ENCODE measurements around the gene ZIC5. TPM values are rescaled to one million over a fixed set of nuclear protein-coding genes. Genes with fewer than 3 reads are reported as not detected.

Gene ZIC5
- total and polyA plus RNA-seq, 2 of the 13 experiments (the other 11 are each of a cell fraction or from before 2014, with no cell fraction given): 0.02 to 0.07 TPM

GRCh38 chr13:99980824-99981734, 9.5 kb upstream of the ZIC5 start (continued):
- TF ChIP-seq CHCHD3 (CRISPR knock-in tag; IDR thresholded peaks at IDR 0.05) (no peak), KLF15 (CRISPR knock-in tag; IDR thresholded peaks at IDR 0.05; ENCODE audit: borderline replicate concordance) (no peak), ONECUT2 (CRISPR knock-in tag; IDR thresholded peaks at IDR 0.05) (no peak), NFE2 (CRISPR knock-in tag; IDR thresholded peaks at IDR 0.05) (no peak), TFDP1 (CRISPR knock-in tag; IDR thresholded peaks at IDR 0.05; ENCODE audit: borderline replicate concordance) (0 out of 2 replicates have a peak, but pooled peaks have one; percentile 6), ZNF550 (CRISPR knock-in tag; IDR thresholded peaks at IDR 0.05; ENCODE audit: borderline replicate concordance) (no peak), CENPT (CRISPR knock-in tag; IDR thresholded peaks at IDR 0.05; ENCODE audit: low read depth) (no peak), PRMT3 (CRISPR knock-in tag; IDR thresholded peaks at IDR 0.05; ENCODE audit: borderline replicate concordance, low read depth) (no peak), TOE1 (CRISPR knock-in tag; IDR thresholded peaks at IDR 0.05) (no peak), ZNF687 (CRISPR knock-in tag; IDR thresholded peaks at IDR 0.05) (no peak), BORCS8-MEF2B (CRISPR knock-in tag; IDR thresholded peaks at IDR 0.05) (no peak), MAFK (conservative IDR thresholded peaks at IDR 0.05 in 1 of 2, IDR thresholded peaks at IDR 0.05 in 1 of 2; ENCODE audit: low read length in 2 of 2) (no peak), POLR2AphosphoS5 (IDR thresholded peaks at IDR 0.05; ENCODE audit: low read depth, low read length) (no peak), HMG20A (CRISPR knock-in tag; IDR thresholded peaks at IDR 0.05; ENCODE audit: borderline replicate concordance) (no peak), HNRNPK (IDR thresholded peaks at IDR 0.05; ENCODE audit: low read depth, low read length, poor library complexity, severe bottlenecking) (peak; percentile 94), SIN3B (IDR thresholded peaks at IDR 0.05; ENCODE audit: low read length) (no peak), MAX (IDR thresholded peaks at IDR 0.05) (no peak; the same call in 1 of the 2 replicates), AHDC1 (CRISPR knock-in tag; IDR thresholded peaks at IDR 0.05; ENCODE audit: borderline replicate concordance) (no peak)
